GM12878 (cell line): Measurements from ENCODE around the gene PARG.
"Not testable (repeated sequence)": the region's sequence is repeated elsewhere in the genome, so short reads cannot be mapped to it uniquely, and the experiment has no call there.

Source experiments
- BRCA1 ChIP-seq: IDR thresholded peaks from 2 replicates; pipeline ENCODE4 v1.6.1; 2011; ENCODE audit warnings: low read depth, low read length, improper control_type of control experiment
- CHD2 ChIP-seq: IDR thresholded peaks from 2 replicates; pipeline ENCODE4 v1.6.1; 2011; ENCODE audit warnings: low read depth, low read length, improper control_type of control experiment, borderline replicate concordance
- EED ChIP-seq: sonication (generic); IDR thresholded peaks from 2 replicates; pipeline ENCODE4 v1.6.1; 2016; ENCODE audit warnings: antibody characterized with exemption, low read depth
- EGR1 ChIP-seq, 2 experiments: IDR thresholded peaks; 1 replicate in 1 of 2; 2 replicates in 1 of 2; pipeline ENCODE4 v1.6.1; 2011 to 2012; ENCODE audit warnings: low read depth in 2 of 2, low read length in 2 of 2, borderline replicate concordance in 1 of 2, mild to moderate bottlenecking in 1 of 2, moderate library complexity in 1 of 2
- LARP7 ChIP-seq: fragments of 450-650 bp; IDR thresholded peaks from 2 replicates; pipeline ENCODE4 v1.6.1; 2017; ENCODE audit warnings: mild to moderate bottlenecking
- NR2C2 ChIP-seq: IDR thresholded peaks from 2 replicates; pipeline ENCODE4 v1.6.1; 2011; ENCODE audit warnings: borderline replicate concordance, low read depth; ENCODE audit not compliant: control insufficient read depth, insufficient read length
- NR2F1 ChIP-seq: fragments of 450-650 bp; conservative IDR thresholded peaks from 2 replicates; pipeline ENCODE4 v1.6.1; 2017; ENCODE audit warnings: mild to moderate bottlenecking
- POLR2AphosphoS5 ChIP-seq: IDR thresholded peaks from 2 replicates; pipeline ENCODE4 v1.6.1; 2011; ENCODE audit warnings: mild to moderate bottlenecking, low read length, inconsistent platforms
- RB1 ChIP-seq: fragments of 450-650 bp; formaldehyde crosslinking; IDR thresholded peaks from 2 replicates; pipeline ENCODE4 v1.6.1; 2017; ENCODE audit warnings: mild to moderate bottlenecking, borderline replicate concordance
- TF ChIP-seq, protein P1 (sequence below): fragments of 450-650 bp; IDR thresholded peaks from 2 replicates; pipeline ENCODE4 v1.6.1; 2016; ENCODE audit warnings: mild to moderate bottlenecking
- TF ChIP-seq, protein P2 (sequence below): fragments of 450-650 bp; IDR thresholded peaks from 2 replicates; pipeline ENCODE4 v1.6.1; 2017; ENCODE audit warnings: mild to moderate bottlenecking
- TF ChIP-seq, protein P3 (sequence below), 3 experiments: IDR thresholded peaks in 2 of 3; conservative IDR thresholded peaks in 1 of 3; 2 replicates each; pipeline ENCODE4 v1.5.1; 2011; ENCODE audit warnings: low read depth in 3 of 3, low read length in 3 of 3, mild to moderate bottlenecking in 3 of 3, control low read depth in 2 of 3, moderate library complexity in 2 of 3, inconsistent platforms in 1 of 3, mixed read lengths in 1 of 3; ENCODE audit not compliant: control insufficient read depth in 2 of 3, insufficient read depth in 1 of 3; ENCODE audit errors: extremely low read depth in 1 of 3
- TF ChIP-seq, protein P4 (sequence below): IDR thresholded peaks from 2 replicates; pipeline ENCODE4 v1.6.1; 2012; ENCODE audit warnings: low read length, inconsistent platforms
- TF ChIP-seq, protein P5 (sequence below): fragments of 450-650 bp; IDR thresholded peaks from 2 replicates; pipeline ENCODE4 v1.6.1; 2017; ENCODE audit warnings: borderline replicate concordance

DNA sequence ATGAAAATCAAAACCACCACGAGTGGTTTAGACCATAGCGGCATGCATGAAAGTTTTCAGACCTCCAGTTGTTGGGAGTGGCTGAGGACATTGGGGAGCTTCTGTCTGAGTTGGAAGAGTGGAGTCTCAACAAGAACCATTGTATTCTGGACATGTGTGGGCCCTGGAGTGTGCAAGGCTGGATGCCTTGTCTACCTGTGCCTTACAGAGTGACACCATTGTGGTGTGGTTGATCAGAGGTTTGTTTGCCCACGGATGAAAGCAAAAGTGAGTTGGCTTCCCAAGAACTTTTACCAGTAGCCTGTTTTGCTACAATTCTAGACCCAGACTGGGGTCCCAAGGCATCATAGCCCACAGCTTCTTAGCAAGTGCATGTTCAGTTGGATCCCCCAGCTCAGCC is 35.9 kb upstream of the PARG start:
- not testable (repeated sequence) for TF ChIP-seq EGR1 (IDR thresholded peaks at IDR 0.05; ENCODE audit: borderline replicate concordance in 1 of 2, low read depth in 2 of 2, low read length in 2 of 2); LARP7; NR2F1; POLR2AphosphoS5; BRCA1; CHD2; NR2C2; RB1; EED
- TF ChIP-seq, protein P1, sequence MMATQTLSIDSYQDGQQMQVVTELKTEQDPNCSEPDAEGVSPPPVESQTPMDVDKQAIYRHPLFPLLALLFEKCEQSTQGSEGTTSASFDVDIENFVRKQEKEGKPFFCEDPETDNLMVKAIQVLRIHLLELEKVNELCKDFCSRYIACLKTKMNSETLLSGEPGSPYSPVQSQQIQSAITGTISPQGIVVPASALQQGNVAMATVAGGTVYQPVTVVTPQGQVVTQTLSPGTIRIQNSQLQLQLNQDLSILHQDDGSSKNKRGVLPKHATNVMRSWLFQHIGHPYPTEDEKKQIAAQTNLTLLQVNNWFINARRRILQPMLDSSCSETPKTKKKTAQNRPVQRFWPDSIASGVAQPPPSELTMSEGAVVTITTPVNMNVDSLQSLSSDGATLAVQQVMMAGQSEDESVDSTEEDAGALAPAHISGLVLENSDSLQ: not testable (repeated sequence)
- TF ChIP-seq, protein P2, sequence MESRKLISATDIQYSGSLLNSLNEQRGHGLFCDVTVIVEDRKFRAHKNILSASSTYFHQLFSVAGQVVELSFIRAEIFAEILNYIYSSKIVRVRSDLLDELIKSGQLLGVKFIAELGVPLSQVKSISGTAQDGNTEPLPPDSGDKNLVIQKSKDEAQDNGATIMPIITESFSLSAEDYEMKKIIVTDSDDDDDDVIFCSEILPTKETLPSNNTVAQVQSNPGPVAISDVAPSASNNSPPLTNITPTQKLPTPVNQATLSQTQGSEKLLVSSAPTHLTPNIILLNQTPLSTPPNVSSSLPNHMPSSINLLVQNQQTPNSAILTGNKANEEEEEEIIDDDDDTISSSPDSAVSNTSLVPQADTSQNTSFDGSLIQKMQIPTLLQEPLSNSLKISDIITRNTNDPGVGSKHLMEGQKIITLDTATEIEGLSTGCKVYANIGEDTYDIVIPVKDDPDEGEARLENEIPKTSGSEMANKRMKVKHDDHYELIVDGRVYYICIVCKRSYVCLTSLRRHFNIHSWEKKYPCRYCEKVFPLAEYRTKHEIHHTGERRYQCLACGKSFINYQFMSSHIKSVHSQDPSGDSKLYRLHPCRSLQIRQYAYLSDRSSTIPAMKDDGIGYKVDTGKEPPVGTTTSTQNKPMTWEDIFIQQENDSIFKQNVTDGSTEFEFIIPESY: not testable (repeated sequence)
- TF ChIP-seq, protein P3, sequence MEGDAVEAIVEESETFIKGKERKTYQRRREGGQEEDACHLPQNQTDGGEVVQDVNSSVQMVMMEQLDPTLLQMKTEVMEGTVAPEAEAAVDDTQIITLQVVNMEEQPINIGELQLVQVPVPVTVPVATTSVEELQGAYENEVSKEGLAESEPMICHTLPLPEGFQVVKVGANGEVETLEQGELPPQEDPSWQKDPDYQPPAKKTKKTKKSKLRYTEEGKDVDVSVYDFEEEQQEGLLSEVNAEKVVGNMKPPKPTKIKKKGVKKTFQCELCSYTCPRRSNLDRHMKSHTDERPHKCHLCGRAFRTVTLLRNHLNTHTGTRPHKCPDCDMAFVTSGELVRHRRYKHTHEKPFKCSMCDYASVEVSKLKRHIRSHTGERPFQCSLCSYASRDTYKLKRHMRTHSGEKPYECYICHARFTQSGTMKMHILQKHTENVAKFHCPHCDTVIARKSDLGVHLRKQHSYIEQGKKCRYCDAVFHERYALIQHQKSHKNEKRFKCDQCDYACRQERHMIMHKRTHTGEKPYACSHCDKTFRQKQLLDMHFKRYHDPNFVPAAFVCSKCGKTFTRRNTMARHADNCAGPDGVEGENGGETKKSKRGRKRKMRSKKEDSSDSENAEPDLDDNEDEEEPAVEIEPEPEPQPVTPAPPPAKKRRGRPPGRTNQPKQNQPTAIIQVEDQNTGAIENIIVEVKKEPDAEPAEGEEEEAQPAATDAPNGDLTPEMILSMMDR (IDR thresholded peaks at IDR 0.05 in 2 of 3, conservative IDR thresholded peaks at IDR 0.05 in 1 of 3; ENCODE audit: control insufficient read depth in 2 of 3, extremely low read depth in 1 of 3, insufficient read depth in 1 of 3, low read depth in 3 of 3, low read length in 3 of 3): not testable (repeated sequence)
- TF ChIP-seq, protein P4, sequence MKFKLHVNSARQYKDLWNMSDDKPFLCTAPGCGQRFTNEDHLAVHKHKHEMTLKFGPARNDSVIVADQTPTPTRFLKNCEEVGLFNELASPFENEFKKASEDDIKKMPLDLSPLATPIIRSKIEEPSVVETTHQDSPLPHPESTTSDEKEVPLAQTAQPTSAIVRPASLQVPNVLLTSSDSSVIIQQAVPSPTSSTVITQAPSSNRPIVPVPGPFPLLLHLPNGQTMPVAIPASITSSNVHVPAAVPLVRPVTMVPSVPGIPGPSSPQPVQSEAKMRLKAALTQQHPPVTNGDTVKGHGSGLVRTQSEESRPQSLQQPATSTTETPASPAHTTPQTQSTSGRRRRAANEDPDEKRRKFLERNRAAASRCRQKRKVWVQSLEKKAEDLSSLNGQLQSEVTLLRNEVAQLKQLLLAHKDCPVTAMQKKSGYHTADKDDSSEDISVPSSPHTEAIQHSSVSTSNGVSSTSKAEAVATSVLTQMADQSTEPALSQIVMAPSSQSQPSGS: not testable (repeated sequence)
- TF ChIP-seq, protein P5, sequence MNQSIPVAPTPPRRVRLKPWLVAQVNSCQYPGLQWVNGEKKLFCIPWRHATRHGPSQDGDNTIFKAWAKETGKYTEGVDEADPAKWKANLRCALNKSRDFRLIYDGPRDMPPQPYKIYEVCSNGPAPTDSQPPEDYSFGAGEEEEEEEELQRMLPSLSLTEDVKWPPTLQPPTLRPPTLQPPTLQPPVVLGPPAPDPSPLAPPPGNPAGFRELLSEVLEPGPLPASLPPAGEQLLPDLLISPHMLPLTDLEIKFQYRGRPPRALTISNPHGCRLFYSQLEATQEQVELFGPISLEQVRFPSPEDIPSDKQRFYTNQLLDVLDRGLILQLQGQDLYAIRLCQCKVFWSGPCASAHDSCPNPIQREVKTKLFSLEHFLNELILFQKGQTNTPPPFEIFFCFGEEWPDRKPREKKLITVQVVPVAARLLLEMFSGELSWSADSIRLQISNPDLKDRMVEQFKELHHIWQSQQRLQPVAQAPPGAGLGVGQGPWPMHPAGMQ: not testable (repeated sequence)
